ENCODE data around the gene SHD.

DNA sequence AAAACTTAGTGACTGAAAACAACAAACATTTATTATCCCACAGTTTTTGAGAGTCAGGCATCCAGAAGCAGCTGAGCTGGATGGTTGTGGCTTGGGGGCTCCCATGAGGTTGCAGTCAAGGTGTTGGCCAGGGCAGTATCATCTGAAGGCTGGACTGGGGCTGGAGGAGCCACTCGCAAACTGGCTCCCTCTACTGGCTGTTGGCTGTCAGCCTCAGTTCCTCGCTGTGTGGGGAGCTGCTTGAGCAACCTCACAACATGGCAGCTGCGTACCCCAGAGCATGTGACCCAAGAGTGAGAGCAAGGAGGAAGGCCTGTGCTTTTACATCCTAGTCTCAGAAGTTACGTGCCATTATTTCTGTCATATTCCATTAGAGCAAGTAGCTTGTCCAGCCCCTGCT lies 22.5 kb upstream of the SHD start:
- TF ChIP-seq, protein P1, sequence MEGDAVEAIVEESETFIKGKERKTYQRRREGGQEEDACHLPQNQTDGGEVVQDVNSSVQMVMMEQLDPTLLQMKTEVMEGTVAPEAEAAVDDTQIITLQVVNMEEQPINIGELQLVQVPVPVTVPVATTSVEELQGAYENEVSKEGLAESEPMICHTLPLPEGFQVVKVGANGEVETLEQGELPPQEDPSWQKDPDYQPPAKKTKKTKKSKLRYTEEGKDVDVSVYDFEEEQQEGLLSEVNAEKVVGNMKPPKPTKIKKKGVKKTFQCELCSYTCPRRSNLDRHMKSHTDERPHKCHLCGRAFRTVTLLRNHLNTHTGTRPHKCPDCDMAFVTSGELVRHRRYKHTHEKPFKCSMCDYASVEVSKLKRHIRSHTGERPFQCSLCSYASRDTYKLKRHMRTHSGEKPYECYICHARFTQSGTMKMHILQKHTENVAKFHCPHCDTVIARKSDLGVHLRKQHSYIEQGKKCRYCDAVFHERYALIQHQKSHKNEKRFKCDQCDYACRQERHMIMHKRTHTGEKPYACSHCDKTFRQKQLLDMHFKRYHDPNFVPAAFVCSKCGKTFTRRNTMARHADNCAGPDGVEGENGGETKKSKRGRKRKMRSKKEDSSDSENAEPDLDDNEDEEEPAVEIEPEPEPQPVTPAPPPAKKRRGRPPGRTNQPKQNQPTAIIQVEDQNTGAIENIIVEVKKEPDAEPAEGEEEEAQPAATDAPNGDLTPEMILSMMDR (IDR thresholded peaks at IDR 0.05; ENCODE audit: insufficient read depth, low read depth, low read length), result no peak
- no peak for TF ChIP-seq EZH2 (IDR thresholded peaks at IDR 0.05; ENCODE audit: insufficient read depth, low read length)
